ENCODE measurements around the gene SLC47A1.
"Not testable (repeated sequence)": the region's sequence is repeated elsewhere in the genome, so short reads cannot be mapped to it uniquely, and the experiment has no call there.

Gene SLC47A1

DNA sequence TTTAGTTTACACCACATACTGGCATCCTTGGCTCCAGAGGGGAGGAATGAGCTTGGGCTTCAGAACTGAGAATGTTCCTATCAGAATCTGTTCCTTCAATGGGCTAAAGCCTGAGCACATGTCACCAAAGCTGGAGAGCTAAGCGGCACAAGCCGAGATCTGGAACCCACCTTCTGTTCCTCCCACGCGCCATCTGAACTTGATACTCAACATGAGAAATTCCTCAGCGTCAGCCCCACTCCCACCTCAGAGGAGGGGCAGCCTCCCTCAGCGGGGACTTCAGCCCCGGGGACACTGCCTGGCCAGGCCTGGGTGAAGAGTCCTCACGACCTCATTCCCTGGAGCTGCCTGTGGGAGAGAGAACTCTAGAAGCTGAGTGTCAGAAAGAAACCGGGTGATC is 22.8 kb upstream of the SLC47A1 start:
- DNase-seq (ENCODE audit: low read depth in 2 of 2), result no peak
- no peak overlapping the region for H3K4me3 ChIP-seq (replicated peaks in 1 of 2; ENCODE audit: low read depth in 2 of 2, low read length in 2 of 2)
- TF ChIP-seq, protein P1, sequence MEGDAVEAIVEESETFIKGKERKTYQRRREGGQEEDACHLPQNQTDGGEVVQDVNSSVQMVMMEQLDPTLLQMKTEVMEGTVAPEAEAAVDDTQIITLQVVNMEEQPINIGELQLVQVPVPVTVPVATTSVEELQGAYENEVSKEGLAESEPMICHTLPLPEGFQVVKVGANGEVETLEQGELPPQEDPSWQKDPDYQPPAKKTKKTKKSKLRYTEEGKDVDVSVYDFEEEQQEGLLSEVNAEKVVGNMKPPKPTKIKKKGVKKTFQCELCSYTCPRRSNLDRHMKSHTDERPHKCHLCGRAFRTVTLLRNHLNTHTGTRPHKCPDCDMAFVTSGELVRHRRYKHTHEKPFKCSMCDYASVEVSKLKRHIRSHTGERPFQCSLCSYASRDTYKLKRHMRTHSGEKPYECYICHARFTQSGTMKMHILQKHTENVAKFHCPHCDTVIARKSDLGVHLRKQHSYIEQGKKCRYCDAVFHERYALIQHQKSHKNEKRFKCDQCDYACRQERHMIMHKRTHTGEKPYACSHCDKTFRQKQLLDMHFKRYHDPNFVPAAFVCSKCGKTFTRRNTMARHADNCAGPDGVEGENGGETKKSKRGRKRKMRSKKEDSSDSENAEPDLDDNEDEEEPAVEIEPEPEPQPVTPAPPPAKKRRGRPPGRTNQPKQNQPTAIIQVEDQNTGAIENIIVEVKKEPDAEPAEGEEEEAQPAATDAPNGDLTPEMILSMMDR (IDR thresholded peaks at IDR 0.05; ENCODE audit: low read depth, low read length), result no peak

DNA sequence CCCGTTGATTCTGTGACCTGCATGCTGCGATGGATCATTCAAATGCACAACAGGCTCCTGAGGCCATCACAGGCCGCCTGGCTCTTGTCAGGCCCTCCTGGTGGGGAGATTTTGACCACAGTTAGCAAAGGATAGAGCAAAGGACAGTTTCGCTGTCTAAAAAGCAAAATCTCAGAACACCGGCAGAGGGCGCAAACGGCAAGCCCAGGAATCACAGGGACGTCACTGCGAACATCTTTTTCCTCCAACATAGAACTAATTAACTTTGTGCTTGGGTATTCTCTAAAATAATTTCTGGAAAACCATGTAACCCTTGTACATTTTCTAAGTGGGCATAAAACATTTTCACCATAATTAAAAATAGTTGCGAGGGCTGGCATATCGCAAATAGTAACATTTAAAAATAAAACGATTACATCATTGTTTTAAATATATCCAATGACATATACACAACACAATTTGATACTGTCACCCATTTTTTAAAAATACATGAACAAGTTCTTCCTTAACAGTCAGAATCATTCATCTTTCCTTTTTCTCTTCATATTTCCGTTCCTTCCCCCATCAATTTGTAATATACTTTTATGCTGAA is 19.7 kb upstream of the SLC47A1 start:
- peak; percentile 73 to 78 for DNase-seq (ENCODE audit: low read depth in 2 of 2)
- TF ChIP-seq, protein P1 (IDR thresholded peaks at IDR 0.05; ENCODE audit: low read depth, low read length), result peak; percentile 88
- H3K4me3 ChIP-seq (replicated peaks in 1 of 2; ENCODE audit: low read depth in 2 of 2, low read length in 2 of 2), result no peak overlapping the region

DNA sequence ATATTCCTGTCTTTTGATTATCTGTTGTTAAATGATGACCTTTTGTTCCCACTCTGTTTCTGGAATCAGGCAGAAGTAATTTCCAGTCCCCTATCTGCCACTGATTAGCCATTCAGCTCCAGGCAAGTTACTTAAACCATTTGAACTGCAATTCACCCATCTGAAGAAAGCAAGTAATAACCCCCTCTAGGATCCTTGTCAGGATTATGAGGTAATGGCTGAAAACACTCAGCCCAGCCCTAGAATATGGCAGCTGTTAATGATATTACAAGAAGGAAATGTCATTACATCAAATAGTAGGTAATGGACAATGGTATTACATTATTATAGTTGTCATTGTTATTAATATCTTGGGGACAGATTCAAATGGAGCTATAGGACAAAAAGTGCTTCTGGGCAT is 16.0 kb upstream of the SLC47A1 start:
- no peak overlapping the region for H3K4me3 ChIP-seq (replicated peaks in 1 of 2; ENCODE audit: low read depth in 2 of 2, low read length in 2 of 2)
- TF ChIP-seq, protein P1 (IDR thresholded peaks at IDR 0.05; ENCODE audit: low read depth, low read length), result no peak
- DNase-seq (ENCODE audit: low read depth in 2 of 2), result no peak

DNA sequence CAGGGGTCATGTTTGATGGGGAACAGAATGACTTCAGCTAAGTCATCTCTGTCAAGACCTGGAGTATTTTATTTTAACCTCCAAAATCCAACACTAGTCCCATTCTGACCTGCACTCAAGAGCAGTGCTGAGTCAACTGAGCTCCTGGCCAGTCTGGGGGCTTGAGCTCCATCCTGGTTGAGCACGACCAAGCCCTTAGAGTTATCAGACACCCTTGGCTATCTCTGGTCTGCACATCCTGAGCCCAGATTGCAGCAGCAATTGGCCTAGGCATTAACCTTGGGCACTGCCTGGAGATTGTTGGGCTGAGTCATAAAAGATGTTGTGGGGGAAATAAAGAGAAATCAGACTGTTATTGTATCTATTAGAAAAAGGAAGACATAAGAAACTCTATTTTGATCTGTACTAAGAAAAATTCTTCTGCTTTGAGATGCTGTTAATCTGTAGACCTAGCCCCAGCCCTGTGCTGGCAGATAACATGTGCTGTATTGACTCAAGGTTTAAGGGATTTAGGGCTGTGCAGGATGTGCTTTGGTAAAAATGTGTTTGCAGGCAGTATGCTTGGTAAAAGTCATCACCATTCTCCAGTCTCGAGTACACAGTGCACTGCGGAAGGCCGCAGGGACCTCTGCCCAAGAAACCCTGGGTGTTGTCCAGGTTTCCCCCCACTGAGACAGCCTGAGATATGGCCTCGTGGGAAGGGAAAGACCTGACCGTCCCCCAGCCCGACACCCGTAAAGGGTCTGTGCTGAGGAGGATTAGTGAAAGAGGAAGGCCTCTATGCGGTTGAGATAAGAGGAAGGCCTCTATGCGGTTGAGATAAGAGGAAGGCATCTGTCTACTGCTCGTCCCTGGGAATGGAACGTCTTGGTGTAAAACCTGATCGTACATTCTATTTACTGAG is 14.0 kb upstream of the SLC47A1 start:
- DNase-seq (ENCODE audit: low read depth in 2 of 2); H3K4me3 ChIP-seq (replicated peaks in 1 of 2; ENCODE audit: low read depth in 2 of 2, low read length in 2 of 2): not testable (repeated sequence)

DNA sequence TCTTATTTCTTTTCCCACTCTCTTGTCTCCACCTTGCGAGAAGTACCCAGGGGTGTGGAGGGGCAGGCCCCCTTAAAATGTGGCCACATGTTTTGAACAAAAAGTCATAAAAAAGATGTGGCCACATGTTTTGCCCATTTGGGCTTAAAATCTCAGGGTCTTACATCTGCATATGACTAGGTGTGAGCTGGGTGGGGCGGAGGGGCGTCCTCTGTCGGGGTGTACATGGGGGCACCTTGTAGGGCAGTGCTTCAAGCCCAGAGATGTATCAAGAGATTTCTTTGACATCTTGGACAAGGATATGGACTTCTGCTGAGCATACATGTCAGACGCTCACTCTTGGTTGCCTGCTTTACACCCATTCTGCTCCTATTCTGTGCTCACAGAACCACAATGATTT is 13.0 kb upstream of the SLC47A1 start:
- H3K4me3 ChIP-seq (replicated peaks in 1 of 2; ENCODE audit: low read depth in 2 of 2, low read length in 2 of 2), result no peak overlapping the region
- TF ChIP-seq, protein P1 (IDR thresholded peaks at IDR 0.05; ENCODE audit: low read depth, low read length), result no peak
- no peak for DNase-seq (ENCODE audit: low read depth in 2 of 2)

DNA sequence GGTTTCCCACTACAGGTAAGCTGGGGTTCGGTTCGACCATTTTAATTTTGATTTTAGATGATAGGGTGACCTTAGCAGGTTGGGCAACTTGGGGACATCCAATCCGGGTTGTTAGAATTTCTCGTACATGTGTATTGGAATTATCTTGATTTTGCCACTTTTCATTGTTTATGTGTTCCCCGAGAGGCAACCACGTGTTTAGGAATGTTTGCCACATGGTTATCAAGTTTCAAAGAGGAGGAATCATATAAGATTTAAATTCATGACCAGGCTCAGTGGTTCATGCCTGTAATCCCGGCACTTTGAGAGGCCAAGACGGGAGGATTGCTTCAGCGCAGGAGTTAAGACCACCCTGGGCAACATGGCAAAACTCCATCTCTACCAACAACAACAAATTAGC is 10.0 kb upstream of the SLC47A1 start:
- TF ChIP-seq, protein P1 (IDR thresholded peaks at IDR 0.05; ENCODE audit: low read depth, low read length), result no peak

DNA sequence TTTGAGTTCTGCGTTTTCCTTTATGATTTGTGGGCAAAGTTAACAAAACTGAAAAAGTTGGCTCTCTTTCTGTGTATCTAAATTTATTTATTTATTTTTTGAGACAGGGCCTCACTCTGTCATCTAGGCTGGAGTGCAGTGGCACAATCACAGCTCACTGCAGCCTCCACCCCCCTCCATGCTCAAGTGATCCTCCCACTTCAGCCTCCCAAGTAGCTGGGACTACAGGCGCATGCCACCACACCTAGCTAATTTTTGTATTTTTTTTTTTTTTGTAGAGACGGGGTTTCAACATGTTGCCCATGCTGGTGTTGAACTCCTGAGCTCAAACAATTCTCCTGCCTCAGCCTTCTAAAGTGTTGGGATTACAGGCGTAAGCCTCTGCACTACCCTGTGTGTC is 6.7 kb upstream of the SLC47A1 start:
- H3K4me3 ChIP-seq (replicated peaks in 1 of 2; ENCODE audit: low read depth in 2 of 2, low read length in 2 of 2); DNase-seq (ENCODE audit: low read depth in 2 of 2): not testable (repeated sequence)

More for the DNA sequence above, 10.0 kb upstream of the SLC47A1 start:
- no peak for DNase-seq (ENCODE audit: low read depth in 2 of 2)
- H3K4me3 ChIP-seq (replicated peaks in 1 of 2; ENCODE audit: low read depth in 2 of 2, low read length in 2 of 2), result no peak overlapping the region
